H9 (cell line): Measurements from ENCODE around the gene BFSP1. TPM values are rescaled to one million over a fixed set of nuclear protein-coding genes. Genes with fewer than 3 reads are reported as not detected.

ENCODE experiments used
- DNase-seq: peaks from one replicate; pipeline ENCODE4 v3.0.0-alpha.2; 2017
- H2AFZ ChIP-seq: one replicate; pipeline ENCODE4 v1.6.1; 2013; ENCODE audit warnings: mild to moderate bottlenecking, low read length, control low read depth, moderate library complexity
- H2AK5ac ChIP-seq: 2 replicates; pipeline ENCODE4 v1.6.1; 2013; ENCODE audit warnings: low read length, control low read depth, mixed read lengths; ENCODE audit not compliant: insufficient read length
- H2BK120ac ChIP-seq: one replicate; pipeline ENCODE4 v1.6.1; 2013; ENCODE audit warnings: low read depth, mild to moderate bottlenecking, low read length, control low read depth, inconsistent platforms; ENCODE audit not compliant: poor library complexity, severe bottlenecking
- H2BK12ac ChIP-seq: 2 replicates; pipeline ENCODE4 v1.6.1; 2013; ENCODE audit warnings: low read length, control low read depth, mixed read lengths, low read depth; ENCODE audit not compliant: insufficient read length
- H2BK15ac ChIP-seq: 2 replicates; pipeline ENCODE4 v1.6.1; 2013; ENCODE audit warnings: low read depth, low read length, control low read depth
- H2BK20ac ChIP-seq: one replicate; pipeline ENCODE4 v1.6.1; 2013; ENCODE audit warnings: low read depth, mild to moderate bottlenecking, low read length, control low read depth, inconsistent platforms; ENCODE audit not compliant: poor library complexity, severe bottlenecking
- H2BK5ac ChIP-seq: 2 replicates; pipeline ENCODE4 v1.6.1; 2013; ENCODE audit warnings: low read length, control low read depth, mixed read lengths; ENCODE audit not compliant: insufficient read length
- H3K14ac ChIP-seq: 2 replicates; pipeline ENCODE4 v1.6.1; 2013; ENCODE audit warnings: low read length, control low read depth; ENCODE audit not compliant: insufficient read depth
- H3K18ac ChIP-seq: 2 replicates; pipeline ENCODE4 v1.6.1; 2013; ENCODE audit warnings: low read depth, mild to moderate bottlenecking, mixed read lengths, low read length, control low read depth; ENCODE audit not compliant: insufficient read length
- H3K23ac ChIP-seq: 2 replicates; pipeline ENCODE4 v1.6.1; 2013; ENCODE audit warnings: low read length, control low read depth, mixed read lengths, low read depth; ENCODE audit not compliant: insufficient read length
- H3K23me2 ChIP-seq: 2 replicates; pipeline ENCODE4 v1.6.1; 2013; ENCODE audit warnings: low read depth, mild to moderate bottlenecking, mixed read lengths, low read length, control low read depth; ENCODE audit not compliant: insufficient read length, poor library complexity, severe bottlenecking
- H3K27ac ChIP-seq: 2 replicates; pipeline ENCODE4 v1.5.1; 2013; ENCODE audit warnings: low read length, control low read depth, mixed read lengths, low read depth; ENCODE audit not compliant: insufficient read length
- H3K27me3 ChIP-seq: 2 replicates; pipeline ENCODE4 v1.6.1; 2013; ENCODE audit warnings: low read length, control low read depth, inconsistent platforms; ENCODE audit not compliant: insufficient read depth
- H3K4ac ChIP-seq: 2 replicates; pipeline ENCODE4 v1.6.1; 2013; ENCODE audit warnings: low read depth, mild to moderate bottlenecking, control low read depth, inconsistent platforms, low read length, moderate library complexity
- H3K4me1 ChIP-seq: 2 replicates; pipeline ENCODE4 v1.6.1; 2013; ENCODE audit warnings: low read length, control low read depth, inconsistent platforms; ENCODE audit not compliant: insufficient read depth
- H3K4me2 ChIP-seq: 2 replicates; pipeline ENCODE4 v1.6.1; 2013; ENCODE audit warnings: low read length, control low read depth, mixed read lengths; ENCODE audit not compliant: insufficient read length, insufficient read depth
- H3K56ac ChIP-seq: 2 replicates; pipeline ENCODE4 v1.6.1; 2013; ENCODE audit warnings: low read depth, mild to moderate bottlenecking, mixed read lengths, low read length, control low read depth; ENCODE audit not compliant: insufficient read length
- H3K79me1 ChIP-seq: 2 replicates; pipeline ENCODE4 v1.6.1; 2013; ENCODE audit warnings: low read depth, mild to moderate bottlenecking, moderate library complexity, low read length, control low read depth, inconsistent platforms; ENCODE audit not compliant: insufficient read depth, poor library complexity, severe bottlenecking
- H3K79me2 ChIP-seq: 2 replicates; pipeline ENCODE4 v1.6.1; 2013; ENCODE audit warnings: low read length, control low read depth, inconsistent platforms; ENCODE audit not compliant: insufficient read depth
- H3K9ac ChIP-seq: 2 replicates; pipeline ENCODE4 v1.6.1; 2013; ENCODE audit warnings: low read length, control low read depth, mixed read lengths; ENCODE audit not compliant: insufficient read length; ENCODE audit errors: extremely low read depth
- H3K9me3 ChIP-seq: one replicate; pipeline ENCODE4 v1.6.1; 2013; ENCODE audit warnings: low read depth, low read length, inconsistent platforms; ENCODE audit not compliant: control insufficient read depth
- H3T11ph ChIP-seq: one replicate; pipeline ENCODE4 v1.6.1; 2013; ENCODE audit warnings: mild to moderate bottlenecking, low read length, control low read depth, inconsistent platforms
- H4K20me1 ChIP-seq: one replicate; pipeline ENCODE4 v1.6.1; 2013; ENCODE audit not compliant: control insufficient read depth, insufficient read length, insufficient read depth
- H4K5ac ChIP-seq: 2 replicates; pipeline ENCODE4 v1.6.1; 2013; ENCODE audit warnings: low read depth, mild to moderate bottlenecking, mixed read lengths, low read length, control low read depth; ENCODE audit not compliant: insufficient read length
- H4K8ac ChIP-seq: replicated peaks from 2 replicates; pipeline ENCODE4 v1.6.1; 2013; ENCODE audit warnings: low read length, control low read depth, mixed read lengths, low read depth; ENCODE audit not compliant: insufficient read length
- H4K91ac ChIP-seq: 2 replicates; pipeline ENCODE4 v1.6.1; 2013; ENCODE audit warnings: low read depth, mild to moderate bottlenecking, moderate library complexity, mixed read lengths, low read length, control low read depth; ENCODE audit not compliant: insufficient read length
- H3K27ac Mint-ChIP-seq, 3 experiments: 2 replicates in 2 of 3; 3 replicates in 1 of 3; pipeline ENCODE4 v1.8.0; 2020 to 2021; ENCODE audit warnings: mixed read lengths in 3 of 3, mild to moderate bottlenecking in 1 of 3, moderate library complexity in 1 of 3
- H3K27me3 Mint-ChIP-seq: 2 replicates; pipeline ENCODE4 v1.8.0; 2021; ENCODE audit warnings: low read depth, mild to moderate bottlenecking, moderate library complexity, mixed read lengths
- H3K36me3 Mint-ChIP-seq, 3 experiments: 2 replicates in 2 of 3; 3 replicates in 1 of 3; pipeline ENCODE4 v1.8.0; 2020 to 2021; ENCODE audit warnings: low read depth in 3 of 3, mixed read lengths in 3 of 3; ENCODE audit not compliant: insufficient read depth in 1 of 3
- H3K4me1 Mint-ChIP-seq, 2 experiments: 2 replicates each; pipeline ENCODE4 v1.8.0; 2020; ENCODE audit warnings: mixed read lengths in 2 of 2
- H3K4me3 Mint-ChIP-seq, 2 experiments: 2 replicates in 1 of 2; 3 replicates in 1 of 2; pipeline ENCODE4 v1.8.0; 2020 to 2021; ENCODE audit warnings: mild to moderate bottlenecking in 2 of 2, mixed read lengths in 2 of 2, moderate library complexity in 1 of 2
- H3K9me3 Mint-ChIP-seq, 2 experiments: 2 replicates in 1 of 2; 3 replicates in 1 of 2; pipeline ENCODE4 v1.8.0; 2020; ENCODE audit warnings: mild to moderate bottlenecking in 2 of 2, mixed read lengths in 2 of 2, moderate library complexity in 1 of 2
- WGBS: extraction: QIAGEN DNeasy Blood & Tissue Kit; methylation state at CpG from one replicate; pipeline ENCODE4 v1.1.7; 2013; ENCODE audit warnings: missing lambda C conversion rate, low lambda C conversion rate, mixed read lengths; ENCODE audit not compliant: insufficient read length; ENCODE audit errors: extremely low coverage; 5-methylcytosine and 5-hydroxymethylcytosine counted together
- total RNA-seq: library from RNA; stranded (reverse); gene quantifications from 2 replicates; pipeline ENCODE4 v1.2.1, GENCODE V29; 2021
- TF ChIP-seq, protein P1 (sequence below): fragments of 200-600 bp; sonication (generic); conservative IDR thresholded peaks from 3 replicates; pipeline ENCODE4 v1.8.0; 2021; ENCODE audit warnings: antibody characterized with exemption, mild to moderate bottlenecking

BFSP1 gene
- total RNA-seq, 1 experiment from 2014 or later, result 9.4 TPM

DNA sequence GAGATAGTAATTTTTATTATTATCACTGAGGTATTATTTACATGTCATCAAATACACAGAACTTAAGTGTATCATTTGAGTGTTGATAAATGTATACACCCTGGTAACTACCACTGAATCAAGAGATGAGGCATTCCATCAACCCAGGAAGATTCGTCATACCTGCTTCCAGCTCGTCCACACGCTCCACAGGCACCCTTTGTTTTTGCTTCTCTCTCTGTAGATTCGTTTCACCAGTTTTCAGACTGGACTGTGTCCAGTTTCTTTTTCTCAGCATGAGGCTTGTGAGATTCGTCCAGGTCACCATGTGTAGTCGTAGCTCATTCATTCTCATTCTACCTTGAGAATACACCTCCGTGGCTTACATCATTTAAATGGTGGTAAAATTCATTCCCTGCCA lies 64.5 kb downstream of the BFSP1 start:
- H3K4me2 ChIP-seq, result no peak overlapping the region
- H3K23me2 ChIP-seq, result no peaks in the 10 kb centered on the region
- H2BK120ac ChIP-seq, result no peak overlapping the region
- Mint-ChIP-seq H3K4me1 (peaks cover under 1 to 3% of the 10 kb centered on the region in 2 experiments), H3K4me3 (no peak overlapping the region), H3K36me3 (no peaks in the 10 kb centered on the region), H3K9me3 (no peaks in the 10 kb centered on the region), H3K27me3 (no peaks in the 10 kb centered on the region; the same call in 1 of the 2 replicates), H3K27ac (no peak overlapping the region)
- TF ChIP-seq, protein P1, sequence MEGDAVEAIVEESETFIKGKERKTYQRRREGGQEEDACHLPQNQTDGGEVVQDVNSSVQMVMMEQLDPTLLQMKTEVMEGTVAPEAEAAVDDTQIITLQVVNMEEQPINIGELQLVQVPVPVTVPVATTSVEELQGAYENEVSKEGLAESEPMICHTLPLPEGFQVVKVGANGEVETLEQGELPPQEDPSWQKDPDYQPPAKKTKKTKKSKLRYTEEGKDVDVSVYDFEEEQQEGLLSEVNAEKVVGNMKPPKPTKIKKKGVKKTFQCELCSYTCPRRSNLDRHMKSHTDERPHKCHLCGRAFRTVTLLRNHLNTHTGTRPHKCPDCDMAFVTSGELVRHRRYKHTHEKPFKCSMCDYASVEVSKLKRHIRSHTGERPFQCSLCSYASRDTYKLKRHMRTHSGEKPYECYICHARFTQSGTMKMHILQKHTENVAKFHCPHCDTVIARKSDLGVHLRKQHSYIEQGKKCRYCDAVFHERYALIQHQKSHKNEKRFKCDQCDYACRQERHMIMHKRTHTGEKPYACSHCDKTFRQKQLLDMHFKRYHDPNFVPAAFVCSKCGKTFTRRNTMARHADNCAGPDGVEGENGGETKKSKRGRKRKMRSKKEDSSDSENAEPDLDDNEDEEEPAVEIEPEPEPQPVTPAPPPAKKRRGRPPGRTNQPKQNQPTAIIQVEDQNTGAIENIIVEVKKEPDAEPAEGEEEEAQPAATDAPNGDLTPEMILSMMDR, result no peak
- no peak overlapping the region for H2BK5ac ChIP-seq
- H3T11ph ChIP-seq, result no peak overlapping the region
- H3K27ac ChIP-seq, result no peak overlapping the region
- H2BK12ac ChIP-seq, result no peak overlapping the region
- H4K5ac ChIP-seq, result no peak overlapping the region
- no peak overlapping the region for H3K23ac ChIP-seq
- H2BK20ac ChIP-seq, result no peak overlapping the region
- WGBS, result no CpG with 5 or more reads among the region's 7 CpGs
- no peak overlapping the region for H2AK5ac ChIP-seq
- H4K91ac ChIP-seq, result no peak overlapping the region
- H4K8ac ChIP-seq, result no peak overlapping the region
- H4K20me1 ChIP-seq, result no peaks in the 10 kb centered on the region
- H2BK15ac ChIP-seq, result no peak overlapping the region
- no peaks in the 10 kb centered on the region for H3K79me1 ChIP-seq
- H3K4ac ChIP-seq, result no peak overlapping the region
- H3K79me2 ChIP-seq, result no peaks in the 10 kb centered on the region
- H3K9ac ChIP-seq, result no peak overlapping the region
- no peak overlapping the region for H3K56ac ChIP-seq
- DNase-seq, result no peak
- no peak overlapping the region for H3K14ac ChIP-seq
- no peak overlapping the region for H3K18ac ChIP-seq
- H3K4me1 ChIP-seq, result no peaks in the 10 kb centered on the region
- H2AFZ ChIP-seq, result no peak overlapping the region
- no peaks in the 10 kb centered on the region for H3K9me3 ChIP-seq
- H3K27me3 ChIP-seq, result no peaks in the 10 kb centered on the region
